Embryonic facial prominence (tissue), 1 donor: ENCODE measurements around the gene BMPR1B.

Experiments
- DNase-seq: peaks from one replicate; pipeline ENCODE4 v3.0.0-alpha.2; 2016; ENCODE audit errors: extremely low spot score

The BMPR1B gene

GRCh38 chr4:94757192-94758140, at the start of gene BMPR1B:
TSS of gene BMPR1B (plus strand) at chr4:94757955. CDS start at chr4:95104425, 346,470 bp downstream.
- no peak for DNase-seq

- no peak for DNase-seq
Observed at GRCh38 chr4:94711635-94712034, 46.1 kb upstream of the BMPR1B start.

- no peak for DNase-seq
Observed at GRCh38 chr4:94714365-94715160, 43.2 kb upstream of the BMPR1B start.

- no peak for DNase-seq
Observed at GRCh38 chr4:94715726-94716125, 42.0 kb upstream of the BMPR1B start.

- DNase-seq: no peak
Observed at GRCh38 chr4:94721310-94721709, 36.4 kb upstream of the BMPR1B start.

- DNase-seq: no peak
Observed at GRCh38 chr4:94722270-94722669, 35.5 kb upstream of the BMPR1B start.

- DNase-seq: no peak
Observed at GRCh38 chr4:94722748-94723147, 35.0 kb upstream of the BMPR1B start.

- no peak for DNase-seq
Observed at GRCh38 chr4:94724016-94724790, 33.6 kb upstream of the BMPR1B start.

GRCh38 chr4:94726524-94727123, 31.1 kb upstream of the BMPR1B start:
- DNase-seq: no peak

- DNase-seq: no peak
Observed at GRCh38 chr4:94728056-94728766, 29.5 kb upstream of the BMPR1B start.

GRCh38 chr4:94732358-94732698, 25.4 kb upstream of the BMPR1B start:
- DNase-seq: no peak

- no peak for DNase-seq
Observed at GRCh38 chr4:94739741-94740140, 18.0 kb upstream of the BMPR1B start.

GRCh38 chr4:94741304-94741703, 16.5 kb upstream of the BMPR1B start:
- DNase-seq: no peak

- DNase-seq: no peak
Observed at GRCh38 chr4:94743838-94744237, 13.9 kb upstream of the BMPR1B start.

- no peak for DNase-seq
Observed at GRCh38 chr4:94744850-94745249, 12.9 kb upstream of the BMPR1B start.

GRCh38 chr4:94746746-94747145, 11.0 kb upstream of the BMPR1B start:
- DNase-seq: no peak

- DNase-seq: no peak
Observed at GRCh38 chr4:94758141-94758699, 465 bp downstream of the BMPR1B start.

- DNase-seq: no peak
Observed at GRCh38 chr4:94758700-94759399, 1.1 kb downstream of the BMPR1B start.

GRCh38 chr4:94759767-94760211, 2.0 kb downstream of the BMPR1B start:
- no peak for DNase-seq

- DNase-seq: no peak
Observed at GRCh38 chr4:94762326-94762725, 4.6 kb downstream of the BMPR1B start.
